ENCODE measurements around the gene ARFGEF3.

Gene ARFGEF3

GRCh38 chr6:138246650-138247440 lies 85.1 kb downstream of the ARFGEF3 start:
- DNase-seq = no peak

GRCh38 chr6:138248011-138248410 lies 86.3 kb downstream of the ARFGEF3 start:
- DNase-seq = no peak

GRCh38 chr6:138248878-138249277 lies 87.1 kb downstream of the ARFGEF3 start:
- DNase-seq = no peak

- DNase-seq = no peak
Measured at GRCh38 chr6:138250053-138250452, 88.3 kb downstream of the ARFGEF3 start.

GRCh38 chr6:138250513-138251247 lies 88.9 kb downstream of the ARFGEF3 start:
- no peak for DNase-seq

GRCh38 chr6:138253731-138254130 lies 92.0 kb downstream of the ARFGEF3 start:
- no peak for DNase-seq

- DNase-seq = no peak
Measured at GRCh38 chr6:138255443-138255842, 93.7 kb downstream of the ARFGEF3 start.

GRCh38 chr6:138257638-138258040 lies 95.9 kb downstream of the ARFGEF3 start:
- DNase-seq = no peak

- no peak for DNase-seq
Measured at GRCh38 chr6:138258197-138258596, 96.5 kb downstream of the ARFGEF3 start.

GRCh38 chr6:138258991-138259390 lies 97.3 kb downstream of the ARFGEF3 start:
- DNase-seq = no peak

GRCh38 chr6:138261116-138261780 lies 99.5 kb downstream of the ARFGEF3 start:
- DNase-seq = no peak

GRCh38 chr6:138263963-138264362 lies 102.2 kb downstream of the ARFGEF3 start:
- no peak for DNase-seq

- peak; percentile 40 for DNase-seq
Measured at GRCh38 chr6:138264372-138264880, 102.7 kb downstream of the ARFGEF3 start.

GRCh38 chr6:138266095-138266494 lies 104.4 kb downstream of the ARFGEF3 start:
- no peak for DNase-seq

- DNase-seq = no peak
Measured at GRCh38 chr6:138267971-138268895, 106.5 kb downstream of the ARFGEF3 start.

- DNase-seq = no peak
Measured at GRCh38 chr6:138271451-138271850, 109.7 kb downstream of the ARFGEF3 start.

- DNase-seq = peak; percentile 4
Measured at GRCh38 chr6:138272533-138273315, 111.0 kb downstream of the ARFGEF3 start.

- DNase-seq = no peak
Measured at GRCh38 chr6:138275976-138276375, 114.2 kb downstream of the ARFGEF3 start.

GRCh38 chr6:138277835-138278234 lies 116.1 kb downstream of the ARFGEF3 start:
- DNase-seq = no peak

- DNase-seq = peak; percentile 1
Measured at GRCh38 chr6:138278326-138278725, 116.6 kb downstream of the ARFGEF3 start.

GRCh38 chr6:138285800-138286199 lies 124.1 kb downstream of the ARFGEF3 start:
- DNase-seq = no peak

- no peak for DNase-seq
Measured at GRCh38 chr6:138286698-138287097, 125.0 kb downstream of the ARFGEF3 start.
